ENCODE data around the gene SLC6A11.

DNA sequence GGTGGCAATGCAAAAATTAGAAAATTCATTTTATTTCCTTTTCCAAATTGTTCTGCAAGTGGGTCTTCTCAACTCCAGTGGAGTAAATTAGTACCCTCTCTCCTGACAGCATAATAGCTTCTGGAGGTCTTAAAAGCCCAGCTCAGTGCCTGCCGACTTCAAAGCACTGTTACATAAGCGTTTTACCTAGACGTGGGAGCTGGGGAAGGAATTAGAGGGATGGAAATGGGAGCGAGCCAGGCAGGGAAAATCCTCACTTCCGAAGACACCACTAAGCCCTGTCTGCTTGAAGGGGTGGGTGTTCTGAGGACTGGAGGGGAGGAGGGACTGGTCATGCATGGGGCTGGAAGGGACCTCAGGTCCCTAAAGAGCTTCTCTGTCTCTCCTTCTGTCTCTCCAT lies 99.3 kb downstream of the SLC6A11 start:
- TF ChIP-seq, protein P1, sequence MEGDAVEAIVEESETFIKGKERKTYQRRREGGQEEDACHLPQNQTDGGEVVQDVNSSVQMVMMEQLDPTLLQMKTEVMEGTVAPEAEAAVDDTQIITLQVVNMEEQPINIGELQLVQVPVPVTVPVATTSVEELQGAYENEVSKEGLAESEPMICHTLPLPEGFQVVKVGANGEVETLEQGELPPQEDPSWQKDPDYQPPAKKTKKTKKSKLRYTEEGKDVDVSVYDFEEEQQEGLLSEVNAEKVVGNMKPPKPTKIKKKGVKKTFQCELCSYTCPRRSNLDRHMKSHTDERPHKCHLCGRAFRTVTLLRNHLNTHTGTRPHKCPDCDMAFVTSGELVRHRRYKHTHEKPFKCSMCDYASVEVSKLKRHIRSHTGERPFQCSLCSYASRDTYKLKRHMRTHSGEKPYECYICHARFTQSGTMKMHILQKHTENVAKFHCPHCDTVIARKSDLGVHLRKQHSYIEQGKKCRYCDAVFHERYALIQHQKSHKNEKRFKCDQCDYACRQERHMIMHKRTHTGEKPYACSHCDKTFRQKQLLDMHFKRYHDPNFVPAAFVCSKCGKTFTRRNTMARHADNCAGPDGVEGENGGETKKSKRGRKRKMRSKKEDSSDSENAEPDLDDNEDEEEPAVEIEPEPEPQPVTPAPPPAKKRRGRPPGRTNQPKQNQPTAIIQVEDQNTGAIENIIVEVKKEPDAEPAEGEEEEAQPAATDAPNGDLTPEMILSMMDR (conservative IDR thresholded peaks at IDR 0.05; ENCODE audit: low read depth, low read length) = no peak
- TF ChIP-seq EZH2 (IDR thresholded peaks at IDR 0.05; ENCODE audit: borderline replicate concordance, low read depth, low read length, poor library complexity, severe bottlenecking) = no peak
